Measurements from ENCODE around the gene NUMB. TPM values are rescaled to one million over a fixed set of nuclear protein-coding genes. Genes with fewer than 3 reads are reported as not detected.

Gene NUMB
- total and polyA plus RNA-seq, 4 donors = 21.2 to 45.8 (median 26.1) TPM

DNA sequence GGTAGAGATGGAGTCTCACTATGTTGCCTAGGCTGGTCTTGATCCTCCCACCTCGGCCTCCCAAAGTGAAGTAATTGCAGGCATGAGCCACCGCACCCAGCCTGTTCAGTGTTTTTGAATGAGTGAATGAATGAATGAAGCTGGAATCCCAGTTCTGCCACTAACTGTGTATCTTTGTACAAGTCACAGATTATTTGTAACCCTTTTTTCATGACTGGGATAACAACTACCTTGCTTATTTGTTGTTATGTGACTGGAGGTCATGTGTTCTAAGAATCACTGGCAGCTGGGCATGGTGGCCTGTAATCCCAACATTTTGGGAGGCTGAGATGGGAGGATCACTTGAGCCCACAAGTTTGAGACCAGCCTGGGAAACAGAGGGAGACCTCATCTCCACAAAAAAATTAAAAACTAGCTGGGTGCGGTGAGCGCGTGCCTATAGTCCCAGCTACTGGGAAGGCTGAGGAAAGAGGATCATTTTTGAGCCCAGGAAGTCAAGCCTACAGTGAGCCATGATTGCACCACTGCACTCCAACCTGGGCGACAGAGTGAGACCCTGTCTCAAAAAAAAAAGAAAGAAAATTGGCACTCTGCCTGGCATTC, 13.3 kb upstream of the NUMB start:
- no peak overlapping the region for H3K9ac ChIP-seq (ENCODE audit: low read depth in 1 of 2, low read length in 2 of 2)
- TF ChIP-seq HNF4A (conservative IDR thresholded peaks at IDR 0.05) (no peak), FOXA2 (IDR thresholded peaks at IDR 0.05) (no peak), TAF1 (conservative IDR thresholded peaks at IDR 0.05) (no peak)
- TF ChIP-seq, protein P1, sequence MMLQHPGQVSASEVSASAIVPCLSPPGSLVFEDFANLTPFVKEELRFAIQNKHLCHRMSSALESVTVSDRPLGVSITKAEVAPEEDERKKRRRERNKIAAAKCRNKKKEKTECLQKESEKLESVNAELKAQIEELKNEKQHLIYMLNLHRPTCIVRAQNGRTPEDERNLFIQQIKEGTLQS (IDR thresholded peaks at IDR 0.05) = no peak
- H3K36me3 ChIP-seq (ENCODE audit: control insufficient read depth in 4 of 4, insufficient read depth in 3 of 4, low read depth in 1 of 4, low read length in 3 of 4) = no peaks in the 10 kb centered on the region
- H3K9me3 ChIP-seq (ENCODE audit: control insufficient read depth in 4 of 4, low read length in 3 of 4) = no peaks in the 10 kb centered on the region
- no peak overlapping the region for H3K4me3 ChIP-seq (ENCODE audit: low read depth in 1 of 3, low read length in 3 of 3)
- H3K27me3 ChIP-seq (ENCODE audit: control insufficient read depth in 4 of 4, insufficient read depth in 4 of 4, low read length in 3 of 4) = no peaks in the 10 kb centered on the region
- peaks cover 7 to 30% (median 19%) of the 10 kb centered on the region in 4 donors for H3K4me1 ChIP-seq (ENCODE audit: control insufficient read depth in 4 of 4, insufficient read depth in 4 of 4, low read length in 3 of 4)
- 80% methylated on average over 6 of the region's 6 CpGs for WGBS
- DNase-seq (ENCODE audit: low spot score) = no peak
- H3K27ac ChIP-seq (ENCODE audit: low read depth in 1 of 2, low read length in 2 of 2) = no peak overlapping the region

DNA sequence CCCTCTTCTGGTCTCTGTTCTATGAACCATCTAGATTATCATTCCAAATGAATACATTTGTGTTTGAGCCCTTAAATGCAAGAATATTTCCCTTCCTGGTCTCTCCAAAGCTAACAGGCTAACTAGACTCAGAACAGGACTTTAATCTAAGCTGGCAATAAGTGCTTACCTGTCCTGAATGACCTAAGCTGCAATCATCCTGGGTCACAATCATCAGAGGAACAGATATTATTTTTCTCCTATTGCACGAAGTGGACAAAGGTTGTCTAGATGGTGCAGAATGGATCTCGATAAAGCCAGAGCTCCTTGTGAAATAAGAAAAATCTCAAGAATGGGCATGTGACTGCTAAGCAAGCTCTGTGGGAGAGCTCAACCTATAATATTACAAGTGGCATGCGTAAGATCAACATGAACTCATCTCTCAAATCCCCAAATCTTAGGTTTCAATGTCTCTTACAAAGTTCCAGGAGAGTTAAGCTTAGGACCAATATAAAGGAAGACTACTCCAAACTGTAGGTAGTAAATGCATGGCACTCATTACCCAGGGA, 10.6 kb upstream of the NUMB start:
- no peak overlapping the region for H3K4me3 ChIP-seq (ENCODE audit: low read depth in 1 of 3, low read length in 3 of 3)
- peaks cover 7 to 50% (median 37%) of the 10 kb centered on the region in 4 donors for H3K4me1 ChIP-seq (ENCODE audit: control insufficient read depth in 4 of 4, insufficient read depth in 4 of 4, low read length in 3 of 4)
- 60% methylated on average over 3 of the region's 3 CpGs for WGBS
- TF ChIP-seq RXRA (IDR thresholded peaks at IDR 0.05) = peak in 1 of 2 donors; percentile 10
- TF ChIP-seq SP1 (IDR thresholded peaks at IDR 0.05) = no peak
- TF ChIP-seq RAD21 (IDR thresholded peaks at IDR 0.05) = peak in 1 of 2 donors; percentile 18
- TF ChIP-seq, protein P2, sequence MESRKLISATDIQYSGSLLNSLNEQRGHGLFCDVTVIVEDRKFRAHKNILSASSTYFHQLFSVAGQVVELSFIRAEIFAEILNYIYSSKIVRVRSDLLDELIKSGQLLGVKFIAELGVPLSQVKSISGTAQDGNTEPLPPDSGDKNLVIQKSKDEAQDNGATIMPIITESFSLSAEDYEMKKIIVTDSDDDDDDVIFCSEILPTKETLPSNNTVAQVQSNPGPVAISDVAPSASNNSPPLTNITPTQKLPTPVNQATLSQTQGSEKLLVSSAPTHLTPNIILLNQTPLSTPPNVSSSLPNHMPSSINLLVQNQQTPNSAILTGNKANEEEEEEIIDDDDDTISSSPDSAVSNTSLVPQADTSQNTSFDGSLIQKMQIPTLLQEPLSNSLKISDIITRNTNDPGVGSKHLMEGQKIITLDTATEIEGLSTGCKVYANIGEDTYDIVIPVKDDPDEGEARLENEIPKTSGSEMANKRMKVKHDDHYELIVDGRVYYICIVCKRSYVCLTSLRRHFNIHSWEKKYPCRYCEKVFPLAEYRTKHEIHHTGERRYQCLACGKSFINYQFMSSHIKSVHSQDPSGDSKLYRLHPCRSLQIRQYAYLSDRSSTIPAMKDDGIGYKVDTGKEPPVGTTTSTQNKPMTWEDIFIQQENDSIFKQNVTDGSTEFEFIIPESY (IDR thresholded peaks at IDR 0.05) = no peak
- no peak for TF ChIP-seq GABPA (IDR thresholded peaks at IDR 0.05 in 1 of 2, conservative IDR thresholded peaks at IDR 0.05 in 1 of 2)
- TF ChIP-seq, protein P1 (IDR thresholded peaks at IDR 0.05) = no peak
- TF ChIP-seq FOXA1 (IDR thresholded peaks at IDR 0.05) = no peak
- TF ChIP-seq HNF4A (conservative IDR thresholded peaks at IDR 0.05) = peak; percentile 44 to 45
- TF ChIP-seq, protein P3, sequence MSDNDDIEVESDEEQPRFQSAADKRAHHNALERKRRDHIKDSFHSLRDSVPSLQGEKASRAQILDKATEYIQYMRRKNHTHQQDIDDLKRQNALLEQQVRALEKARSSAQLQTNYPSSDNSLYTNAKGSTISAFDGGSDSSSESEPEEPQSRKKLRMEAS (IDR thresholded peaks at IDR 0.05) = no peak
- H3K9ac ChIP-seq (ENCODE audit: low read depth in 1 of 2, low read length in 2 of 2) = no peak overlapping the region
- peak overlapping the region in 1 of 2 donors; percentile 60 for H3K27ac ChIP-seq (ENCODE audit: low read depth in 1 of 2, low read length in 2 of 2)
- H3K9me3 ChIP-seq (ENCODE audit: control insufficient read depth in 4 of 4, low read length in 3 of 4) = no peaks in the 10 kb centered on the region
- H3K36me3 ChIP-seq (ENCODE audit: control insufficient read depth in 4 of 4, insufficient read depth in 3 of 4, low read depth in 1 of 4, low read length in 3 of 4) = no peaks in the 10 kb centered on the region
- H3K27me3 ChIP-seq (ENCODE audit: control insufficient read depth in 4 of 4, insufficient read depth in 4 of 4, low read length in 3 of 4) = no peaks in the 10 kb centered on the region
- DNase-seq (ENCODE audit: low spot score) = no peak

DNA sequence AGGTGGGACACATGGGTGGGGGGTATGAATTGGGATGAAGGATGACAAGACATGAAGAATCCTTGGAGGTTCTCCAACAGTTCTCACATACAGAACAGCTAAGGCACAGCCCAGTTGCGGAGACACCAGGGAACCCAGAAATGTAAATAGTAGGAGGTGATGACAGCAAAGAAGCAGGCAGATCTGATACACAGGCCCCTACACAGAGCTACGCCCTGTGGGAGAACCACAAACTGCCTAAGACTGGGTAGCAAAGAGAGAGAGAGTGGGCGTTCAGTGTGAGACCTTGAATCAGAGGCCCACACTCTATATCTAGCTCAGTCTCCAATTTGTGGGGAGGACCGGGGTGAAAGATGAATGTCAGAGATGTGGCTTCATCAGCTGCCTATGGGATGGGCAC, 9.5 kb upstream of the NUMB start:
- H3K27ac ChIP-seq (ENCODE audit: low read depth in 1 of 2, low read length in 2 of 2) = no peak overlapping the region
- H3K27me3 ChIP-seq (ENCODE audit: control insufficient read depth in 4 of 4, insufficient read depth in 4 of 4, low read length in 3 of 4) = no peaks in the 10 kb centered on the region
- no peaks in the 10 kb centered on the region for H3K36me3 ChIP-seq (ENCODE audit: control insufficient read depth in 4 of 4, insufficient read depth in 3 of 4, low read depth in 1 of 4, low read length in 3 of 4)
- H3K4me1 ChIP-seq (ENCODE audit: control insufficient read depth in 4 of 4, insufficient read depth in 4 of 4, low read length in 3 of 4) = peaks cover 7 to 59% (median 44%) of the 10 kb centered on the region in 4 donors
- H3K9ac ChIP-seq (ENCODE audit: low read depth in 1 of 2, low read length in 2 of 2) = no peak overlapping the region
- no peaks in the 10 kb centered on the region for H3K9me3 ChIP-seq (ENCODE audit: control insufficient read depth in 4 of 4, low read length in 3 of 4)
- no peak for DNase-seq (ENCODE audit: low spot score)
- 91% methylated on average over 4 of the region's 4 CpGs for WGBS
- no peak overlapping the region for H3K4me3 ChIP-seq (ENCODE audit: low read depth in 1 of 3, low read length in 3 of 3)
- TF ChIP-seq EGR1 (IDR thresholded peaks at IDR 0.05; ENCODE audit: low read depth in 2 of 2) (no peak), RAD21 (IDR thresholded peaks at IDR 0.05) (no peak), TAF1 (conservative IDR thresholded peaks at IDR 0.05) (no peak), FOXA1 (IDR thresholded peaks at IDR 0.05) (no peak)
- TF ChIP-seq, protein P1 (IDR thresholded peaks at IDR 0.05) = no peak
- TF ChIP-seq, protein P3 (IDR thresholded peaks at IDR 0.05) = no peak
- TF ChIP-seq, protein P2 (IDR thresholded peaks at IDR 0.05) = no peak
- TF ChIP-seq, protein P4, sequence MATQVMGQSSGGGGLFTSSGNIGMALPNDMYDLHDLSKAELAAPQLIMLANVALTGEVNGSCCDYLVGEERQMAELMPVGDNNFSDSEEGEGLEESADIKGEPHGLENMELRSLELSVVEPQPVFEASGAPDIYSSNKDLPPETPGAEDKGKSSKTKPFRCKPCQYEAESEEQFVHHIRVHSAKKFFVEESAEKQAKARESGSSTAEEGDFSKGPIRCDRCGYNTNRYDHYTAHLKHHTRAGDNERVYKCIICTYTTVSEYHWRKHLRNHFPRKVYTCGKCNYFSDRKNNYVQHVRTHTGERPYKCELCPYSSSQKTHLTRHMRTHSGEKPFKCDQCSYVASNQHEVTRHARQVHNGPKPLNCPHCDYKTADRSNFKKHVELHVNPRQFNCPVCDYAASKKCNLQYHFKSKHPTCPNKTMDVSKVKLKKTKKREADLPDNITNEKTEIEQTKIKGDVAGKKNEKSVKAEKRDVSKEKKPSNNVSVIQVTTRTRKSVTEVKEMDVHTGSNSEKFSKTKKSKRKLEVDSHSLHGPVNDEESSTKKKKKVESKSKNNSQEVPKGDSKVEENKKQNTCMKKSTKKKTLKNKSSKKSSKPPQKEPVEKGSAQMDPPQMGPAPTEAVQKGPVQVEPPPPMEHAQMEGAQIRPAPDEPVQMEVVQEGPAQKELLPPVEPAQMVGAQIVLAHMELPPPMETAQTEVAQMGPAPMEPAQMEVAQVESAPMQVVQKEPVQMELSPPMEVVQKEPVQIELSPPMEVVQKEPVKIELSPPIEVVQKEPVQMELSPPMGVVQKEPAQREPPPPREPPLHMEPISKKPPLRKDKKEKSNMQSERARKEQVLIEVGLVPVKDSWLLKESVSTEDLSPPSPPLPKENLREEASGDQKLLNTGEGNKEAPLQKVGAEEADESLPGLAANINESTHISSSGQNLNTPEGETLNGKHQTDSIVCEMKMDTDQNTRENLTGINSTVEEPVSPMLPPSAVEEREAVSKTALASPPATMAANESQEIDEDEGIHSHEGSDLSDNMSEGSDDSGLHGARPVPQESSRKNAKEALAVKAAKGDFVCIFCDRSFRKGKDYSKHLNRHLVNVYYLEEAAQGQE (IDR thresholded peaks at IDR 0.05) = no peak
